Calu3 (cell line): Measurements from ENCODE around the gene UMPS. TPM values are rescaled to one million over a fixed set of nuclear protein-coding genes. Genes with fewer than 3 reads are reported as not detected.

Source experiments
- BruUV-seq: library from RNA; stranded (reverse); fragments of 400-500 nt; replicated peaks from 2 replicates; lab custom pipeline; 2021; lab: Mats Ljungman, UMichigan
- CTCF ChIA-PET: fragments of 300-600 bp; sonication (Branson Sonifier 250); formaldehyde crosslinking; loops from one replicate; lab custom pipeline; 2022; ENCODE audit warnings: antibody characterized with exemption; lab: Charles Lee
- DNase-seq: peaks from one replicate; pipeline ENCODE4 v3.0.0; 2022
- H3K27ac Mint-ChIP-seq: one replicate; pipeline ENCODE4 v1.8.0; 2022; ENCODE audit warnings: mixed read lengths; ENCODE audit not compliant: unreplicated experiment
- H3K27me3 Mint-ChIP-seq: one replicate; pipeline ENCODE4 v1.8.0; 2022; ENCODE audit warnings: mixed read lengths; ENCODE audit not compliant: unreplicated experiment
- H3K36me3 Mint-ChIP-seq: one replicate; pipeline ENCODE4 v1.8.0; 2022; ENCODE audit warnings: mild to moderate bottlenecking, moderate library complexity, mixed read lengths; ENCODE audit not compliant: insufficient read depth, unreplicated experiment
- H3K4me1 Mint-ChIP-seq: one replicate; pipeline ENCODE4 v1.8.0; 2022; ENCODE audit warnings: mild to moderate bottlenecking, low read depth, mixed read lengths; ENCODE audit not compliant: unreplicated experiment
- H3K4me3 Mint-ChIP-seq: one replicate; pipeline ENCODE4 v1.8.0; 2022; ENCODE audit warnings: mild to moderate bottlenecking, low read depth, moderate library complexity, mixed read lengths; ENCODE audit not compliant: unreplicated experiment
- H3K9me3 Mint-ChIP-seq: one replicate; pipeline ENCODE4 v1.8.0; 2022; ENCODE audit warnings: low read depth, mixed read lengths; ENCODE audit not compliant: unreplicated experiment
- intact Hi-C: fragments of 100-400 bp; cut with micrococcal nuclease; formaldehyde crosslinking; loops from one replicate; pipeline ENCODE4 v1.10.0; 2022; ENCODE audit not compliant: unreplicated experiment
- total RNA-seq: library from RNA; stranded (reverse); gene quantifications from 2 replicates; pipeline ENCODE4 v1.2.3, GENCODE V29; 2022
- TF ChIP-seq, protein P1 (sequence below): fragments of 200-600 bp; IDR thresholded peaks from one replicate; pipeline ENCODE4 v1.8.0; 2022; ENCODE audit warnings: antibody characterized with exemption; ENCODE audit not compliant: unreplicated experiment

UMPS gene
- total RNA-seq, 1 experiment from 2014 or later: 73.0 TPM

DNA sequence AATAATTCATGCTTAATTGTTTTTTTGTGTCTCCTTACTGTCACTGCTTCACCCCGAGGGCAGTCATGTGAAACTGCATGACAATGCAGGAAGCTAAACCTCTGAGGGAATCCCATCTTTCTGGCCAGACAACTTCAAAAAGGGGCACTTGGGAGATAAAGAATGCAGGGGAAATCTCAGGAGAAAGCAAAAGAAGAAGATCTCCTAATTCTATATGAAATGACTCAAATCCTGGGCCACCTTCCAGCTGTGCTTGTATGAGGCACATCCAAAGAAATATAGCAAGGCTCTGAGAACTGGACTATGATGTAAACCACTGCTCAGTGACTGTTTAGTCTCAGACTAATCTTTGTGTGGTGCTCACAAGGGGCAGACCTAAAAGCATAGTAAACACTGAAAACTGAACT, 22.6 kb upstream of the UMPS start:
- no TSS peak for BruUV-seq

GRCh38 chr3:124714223-124714853, 15.9 kb upstream of the UMPS start:
- H3K4me3 Mint-ChIP-seq: no peak overlapping the region
- no TSS peak for BruUV-seq
- no peaks in the 10 kb centered on the region for H3K4me1 Mint-ChIP-seq
- DNase-seq: no peak
- H3K27ac Mint-ChIP-seq: no peak overlapping the region
- TF ChIP-seq, protein P1, sequence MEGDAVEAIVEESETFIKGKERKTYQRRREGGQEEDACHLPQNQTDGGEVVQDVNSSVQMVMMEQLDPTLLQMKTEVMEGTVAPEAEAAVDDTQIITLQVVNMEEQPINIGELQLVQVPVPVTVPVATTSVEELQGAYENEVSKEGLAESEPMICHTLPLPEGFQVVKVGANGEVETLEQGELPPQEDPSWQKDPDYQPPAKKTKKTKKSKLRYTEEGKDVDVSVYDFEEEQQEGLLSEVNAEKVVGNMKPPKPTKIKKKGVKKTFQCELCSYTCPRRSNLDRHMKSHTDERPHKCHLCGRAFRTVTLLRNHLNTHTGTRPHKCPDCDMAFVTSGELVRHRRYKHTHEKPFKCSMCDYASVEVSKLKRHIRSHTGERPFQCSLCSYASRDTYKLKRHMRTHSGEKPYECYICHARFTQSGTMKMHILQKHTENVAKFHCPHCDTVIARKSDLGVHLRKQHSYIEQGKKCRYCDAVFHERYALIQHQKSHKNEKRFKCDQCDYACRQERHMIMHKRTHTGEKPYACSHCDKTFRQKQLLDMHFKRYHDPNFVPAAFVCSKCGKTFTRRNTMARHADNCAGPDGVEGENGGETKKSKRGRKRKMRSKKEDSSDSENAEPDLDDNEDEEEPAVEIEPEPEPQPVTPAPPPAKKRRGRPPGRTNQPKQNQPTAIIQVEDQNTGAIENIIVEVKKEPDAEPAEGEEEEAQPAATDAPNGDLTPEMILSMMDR: no peak
- CTCF ChIA-PET: no interaction called here
- H3K36me3 Mint-ChIP-seq: no peaks in the 10 kb centered on the region
- intact Hi-C loops: no loop called here
- H3K27me3 Mint-ChIP-seq: peaks cover 71% of the 10 kb centered on the region
- no peaks in the 10 kb centered on the region for H3K9me3 Mint-ChIP-seq

More for the DNA sequence above, 22.6 kb upstream of the UMPS start:
- no peak overlapping the region for H3K27ac Mint-ChIP-seq
- TF ChIP-seq, protein P1: no peak
- CTCF ChIA-PET: no interaction called here
- intact Hi-C loops: no loop called here
- H3K4me3 Mint-ChIP-seq: no peak overlapping the region
- H3K9me3 Mint-ChIP-seq: no peaks in the 10 kb centered on the region
- peaks cover 81% of the 10 kb centered on the region for H3K27me3 Mint-ChIP-seq
- H3K4me1 Mint-ChIP-seq: no peaks in the 10 kb centered on the region
- H3K36me3 Mint-ChIP-seq: no peaks in the 10 kb centered on the region
- DNase-seq: no peak

GRCh38 chr3:124722589-124722988, 7.7 kb upstream of the UMPS start:
- Mint-ChIP-seq H3K27ac (no peak overlapping the region), H3K9me3 (no peaks in the 10 kb centered on the region), H3K4me3 (no peak overlapping the region), H3K36me3 (no peaks in the 10 kb centered on the region), H3K27me3 (peaks cover 51% of the 10 kb centered on the region), H3K4me1 (no peaks in the 10 kb centered on the region)
- CTCF ChIA-PET: no interaction called here
- no peak for DNase-seq
- TF ChIP-seq, protein P1: no peak
- no TSS peak for BruUV-seq
- intact Hi-C loops: no loop called here

DNA sequence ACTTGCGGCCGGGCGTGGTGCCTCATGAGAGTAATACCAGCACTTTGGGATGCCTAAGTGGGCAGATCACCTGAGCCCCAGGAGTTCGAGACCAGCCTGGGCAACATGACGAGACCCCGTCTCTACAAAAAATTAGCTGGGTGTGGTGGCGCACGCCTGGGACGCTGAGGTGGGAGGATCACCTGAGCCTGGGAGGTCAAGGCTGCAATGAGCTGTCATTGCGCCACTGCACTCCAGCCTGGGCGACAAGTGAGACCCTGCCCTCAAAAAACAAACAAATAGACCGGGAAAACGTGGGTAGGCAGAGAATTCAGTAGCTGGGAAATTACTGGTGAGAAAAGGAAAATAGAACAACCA, 667 bp downstream of the UMPS start:
- Mint-ChIP-seq H3K27ac (peak overlapping the region; percentile 98), H3K9me3 (no peaks in the 10 kb centered on the region), H3K36me3 (peaks cover 24% of the 10 kb centered on the region), H3K27me3 (no peaks in the 10 kb centered on the region), H3K4me1 (peaks cover 19% of the 10 kb centered on the region), H3K4me3 (peak overlapping the region; percentile 98)
- intact Hi-C loops: no loop called here
- TF ChIP-seq, protein P1: no peak
- BruUV-seq: TSS peak; percentile 55
- CTCF ChIA-PET: interaction anchor here (1.6 kb wide), 1 partner anchor 95 kb away, joined by 3 read pairs; no protein-coding TSS in a partner anchor
- peak; percentile 9 for DNase-seq
